Uterus (tissue), 4 donors: Measurements from ENCODE around the gene COX6A2. TPM values are rescaled to one million over a fixed set of nuclear protein-coding genes. Genes with fewer than 3 reads are reported as not detected.

Experiments
- DNase-seq, 2 donors: peaks; one replicate each; pipeline ENCODE4 v3.0.0-alpha.2; 2019 to 2020
- H3K27ac ChIP-seq, 2 donors: fragments of 200-600 bp; sonication (generic); 1 replicate in 1 of 2; 2 replicates in 1 of 2; pipeline ENCODE4 v1.5.1; 2016 to 2018
- H3K27me3 ChIP-seq, 2 donors: fragments of 200-600 bp; sonication (generic); one replicate each; pipeline ENCODE4 v1.5.1; 2018 to 2019; ENCODE audit warnings: control low read depth in 1 of 2
- H3K36me3 ChIP-seq, 2 donors: fragments of 200-600 bp; sonication (generic); one replicate each; pipeline ENCODE4 v1.5.1; 2019; ENCODE audit warnings: control low read depth in 1 of 2
- H3K4me1 ChIP-seq, 2 donors: fragments of 200-600 bp; sonication (generic); one replicate each; pipeline ENCODE4 v1.5.1; 2018 to 2019; ENCODE audit warnings: control low read depth in 1 of 2
- H3K4me3 ChIP-seq, 2 donors: fragments of 200-600 bp; sonication (generic); 1 replicate in 1 of 2; 2 replicates in 1 of 2; pipeline ENCODE4 v1.5.1; 2018 to 2019; ENCODE audit warnings: mild to moderate bottlenecking in 1 of 2
- H3K9me3 ChIP-seq, 2 donors: fragments of 200-600 bp; sonication (generic); one replicate each; pipeline ENCODE4 v1.5.1; 2019; ENCODE audit warnings: control low read depth in 1 of 2
- POLR2A ChIP-seq, 2 donors: fragments of 450-650 bp; IDR thresholded peaks; one replicate each; pipeline ENCODE4 v1.6.1; 2016; ENCODE audit warnings: antibody characterized with exemption in 2 of 2, mild to moderate bottlenecking in 1 of 2, moderate library complexity in 1 of 2
- intact Hi-C: fragments of 100-400 bp; cut with DNase I; formaldehyde crosslinking; loops from one replicate; pipeline ENCODE4 v1.15.1; 2023; ENCODE audit warnings: low total_unique reads
- total RNA-seq, 4 donors: library from RNA; depleted of rRNA in 3 of 4; stranded (reverse); fragments of >200 nt in 3 of 4; gene quantifications; one replicate each; pipeline versions ENCODE4 v1.1.0 to v1.2.4, GENCODE V29; 2014 to 2023
- TF ChIP-seq, protein P1 (sequence below), 4 experiments: fragments of 200-600 bp in 2 of 4; fragments of 450-650 bp in 2 of 4; sonication (generic) in 2 of 4; IDR thresholded peaks; one replicate each; pipeline ENCODE4 v1.5.1; 2016 to 2019; ENCODE audit warnings: antibody characterized with exemption in 4 of 4, mild to moderate bottlenecking in 2 of 4, moderate library complexity in 1 of 4
- donor health status: DM: yes; HTN: yes; CAD: no.

COX6A2 gene
- total RNA-seq, 4 donors from 2014 or later = not detected

DNA sequence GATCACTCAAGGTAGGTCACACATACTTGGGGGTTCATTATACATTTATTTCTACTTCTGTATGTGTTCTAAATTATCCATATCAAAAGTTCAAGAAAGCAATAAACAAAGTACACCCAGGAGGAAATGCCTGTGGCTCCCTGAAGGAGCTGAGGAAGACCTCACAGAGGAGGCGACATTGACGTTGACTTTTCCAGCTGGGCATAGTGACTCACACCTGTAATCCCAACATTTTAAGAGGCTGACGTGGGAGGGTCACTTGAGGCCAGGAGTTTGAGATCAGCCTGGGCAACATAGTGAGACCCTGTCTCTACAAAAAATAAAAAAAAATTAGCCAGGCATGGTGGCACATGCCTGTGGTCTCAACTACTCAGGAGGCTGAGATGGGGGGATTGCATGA is 18.7 kb downstream of the COX6A2 start:
- no peaks in the 10 kb centered on the region for H3K9me3 ChIP-seq
- intact Hi-C loops = no loop called here

DNA sequence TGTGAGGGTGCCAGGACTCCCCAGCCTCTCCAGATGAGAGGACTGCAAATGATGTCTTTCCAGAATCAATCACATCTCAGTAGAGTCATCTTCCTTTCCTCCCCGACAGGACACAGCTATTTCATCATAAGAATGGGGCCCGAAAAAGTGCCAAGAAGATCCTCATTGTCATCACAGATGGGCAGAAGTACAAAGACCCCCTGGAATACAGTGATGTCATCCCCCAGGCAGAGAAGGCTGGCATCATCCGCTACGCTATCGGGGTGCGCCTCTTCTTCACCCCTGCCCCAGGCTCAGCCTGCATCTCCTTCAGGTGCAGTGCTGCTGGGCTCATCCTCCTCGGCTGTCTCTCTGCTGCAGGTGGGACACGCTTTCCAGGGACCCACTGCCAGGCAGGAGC is 20.8 kb downstream of the COX6A2 start:
- TF ChIP-seq, protein P1, sequence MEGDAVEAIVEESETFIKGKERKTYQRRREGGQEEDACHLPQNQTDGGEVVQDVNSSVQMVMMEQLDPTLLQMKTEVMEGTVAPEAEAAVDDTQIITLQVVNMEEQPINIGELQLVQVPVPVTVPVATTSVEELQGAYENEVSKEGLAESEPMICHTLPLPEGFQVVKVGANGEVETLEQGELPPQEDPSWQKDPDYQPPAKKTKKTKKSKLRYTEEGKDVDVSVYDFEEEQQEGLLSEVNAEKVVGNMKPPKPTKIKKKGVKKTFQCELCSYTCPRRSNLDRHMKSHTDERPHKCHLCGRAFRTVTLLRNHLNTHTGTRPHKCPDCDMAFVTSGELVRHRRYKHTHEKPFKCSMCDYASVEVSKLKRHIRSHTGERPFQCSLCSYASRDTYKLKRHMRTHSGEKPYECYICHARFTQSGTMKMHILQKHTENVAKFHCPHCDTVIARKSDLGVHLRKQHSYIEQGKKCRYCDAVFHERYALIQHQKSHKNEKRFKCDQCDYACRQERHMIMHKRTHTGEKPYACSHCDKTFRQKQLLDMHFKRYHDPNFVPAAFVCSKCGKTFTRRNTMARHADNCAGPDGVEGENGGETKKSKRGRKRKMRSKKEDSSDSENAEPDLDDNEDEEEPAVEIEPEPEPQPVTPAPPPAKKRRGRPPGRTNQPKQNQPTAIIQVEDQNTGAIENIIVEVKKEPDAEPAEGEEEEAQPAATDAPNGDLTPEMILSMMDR (IDR thresholded peaks at IDR 0.05) = no peak
- no peak for TF ChIP-seq POLR2A (IDR thresholded peaks at IDR 0.05)
- DNase-seq = no peak
- Histone ChIP-seq H3K36me3 (no peaks in the 10 kb centered on the region), H3K9me3 (no peaks in the 10 kb centered on the region), H3K27ac (no peak overlapping the region), H3K27me3 (no peaks in the 10 kb centered on the region), H3K4me3 (no peak overlapping the region), H3K4me1 (no peaks in the 10 kb centered on the region)
- intact Hi-C loops = no loop called here

More for the DNA sequence above, 18.7 kb downstream of the COX6A2 start:
- Histone ChIP-seq H3K4me3 (no peak overlapping the region), H3K27ac (no peak overlapping the region), H3K4me1 (no peaks in the 10 kb centered on the region), H3K36me3 (no peaks in the 10 kb centered on the region), H3K27me3 (no peaks in the 10 kb centered on the region)
- no peak for DNase-seq
- TF ChIP-seq POLR2A (IDR thresholded peaks at IDR 0.05) = no peak
- TF ChIP-seq, protein P1 (IDR thresholded peaks at IDR 0.05) = no peak

DNA sequence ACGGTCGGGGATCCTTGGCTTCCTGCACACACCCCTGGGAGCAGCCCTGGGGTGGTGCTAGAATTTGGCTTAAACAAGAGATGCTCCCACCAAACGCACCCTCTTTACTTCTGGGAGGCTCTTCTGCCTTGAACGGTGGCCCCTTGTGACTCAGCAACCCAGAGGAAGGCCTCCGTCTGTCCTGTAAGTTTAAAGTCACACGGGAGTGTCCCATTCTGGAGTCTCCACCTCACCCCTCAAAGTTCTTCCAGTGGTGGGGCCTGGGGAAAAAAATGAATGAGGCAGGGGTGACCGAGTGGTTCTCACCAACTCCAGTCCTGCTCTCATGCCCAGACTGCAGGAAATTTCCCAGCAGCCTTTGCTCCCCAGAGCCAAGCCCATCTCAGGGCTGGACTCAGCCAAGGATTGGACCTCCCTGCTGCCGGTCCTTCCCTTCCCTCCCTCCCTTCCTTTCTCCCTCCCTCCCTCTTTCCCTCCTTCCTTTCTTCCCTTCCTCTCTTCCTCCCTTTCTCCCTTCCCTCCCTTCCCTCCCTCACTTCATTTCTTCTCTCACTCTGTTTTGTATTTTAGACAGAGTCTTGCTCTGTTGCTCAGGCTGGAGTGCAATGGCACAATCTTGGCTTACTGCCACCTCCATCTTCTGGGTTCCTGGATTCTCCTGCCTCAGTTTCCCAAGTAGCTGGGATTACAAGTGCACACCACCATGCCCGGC is 23.7 kb downstream of the COX6A2 start:
- no peaks in the 10 kb centered on the region for H3K4me1 ChIP-seq
- H3K27ac ChIP-seq = no peak overlapping the region
- no peaks in the 10 kb centered on the region for H3K9me3 ChIP-seq
- DNase-seq = no peak
- TF ChIP-seq, protein P1 (IDR thresholded peaks at IDR 0.05) = no peak
- no peak for TF ChIP-seq POLR2A (IDR thresholded peaks at IDR 0.05)
- intact Hi-C loops = no loop called here
- H3K27me3 ChIP-seq = no peaks in the 10 kb centered on the region
- H3K4me3 ChIP-seq = no peak overlapping the region
- H3K36me3 ChIP-seq = no peaks in the 10 kb centered on the region

DNA sequence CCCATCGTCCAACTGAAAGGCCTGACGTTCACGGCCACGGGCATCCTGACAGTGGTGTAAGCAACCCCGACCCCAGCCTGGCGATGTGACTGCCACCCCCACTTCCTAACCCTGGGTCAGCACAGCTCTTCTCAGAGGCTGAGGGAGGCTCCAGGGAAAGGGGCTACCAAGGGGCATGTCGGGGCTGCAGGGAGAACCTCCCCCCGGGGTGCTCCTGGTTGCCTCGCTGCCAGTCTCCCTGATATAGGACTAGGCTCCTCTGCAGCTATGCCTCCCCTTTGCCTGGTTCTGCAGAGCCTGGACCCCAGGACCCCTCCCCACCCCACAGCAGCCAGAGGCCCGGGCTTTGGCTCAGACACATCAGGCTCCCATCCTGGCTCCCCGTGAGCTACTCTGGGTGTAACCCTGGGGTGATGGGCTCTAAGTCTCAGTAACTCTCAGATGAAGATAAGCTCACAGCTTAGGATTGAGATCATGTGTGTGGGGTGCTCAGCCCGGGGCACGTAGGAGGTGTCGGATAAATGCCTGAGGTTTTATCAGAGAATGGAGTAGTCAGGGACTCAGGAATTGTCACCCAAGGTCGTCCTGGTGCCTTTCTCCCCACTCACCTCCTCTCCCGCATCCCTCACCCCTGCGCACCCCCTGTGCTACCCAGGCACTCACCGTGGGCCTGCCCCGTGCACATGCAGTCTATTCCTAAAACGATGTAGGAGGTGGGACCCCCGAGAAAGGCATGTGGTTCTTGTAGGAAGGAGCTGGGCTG is 24.4 kb downstream of the COX6A2 start:
- Histone ChIP-seq H3K9me3 (no peaks in the 10 kb centered on the region), H3K27ac (no peak overlapping the region), H3K36me3 (no peaks in the 10 kb centered on the region), H3K27me3 (no peaks in the 10 kb centered on the region), H3K4me1 (no peaks in the 10 kb centered on the region), H3K4me3 (no peak overlapping the region)
- no peak for DNase-seq
- intact Hi-C loops = no loop called here
- TF ChIP-seq POLR2A (IDR thresholded peaks at IDR 0.05) = no peak
- TF ChIP-seq, protein P1 (IDR thresholded peaks at IDR 0.05) = no peak

DNA sequence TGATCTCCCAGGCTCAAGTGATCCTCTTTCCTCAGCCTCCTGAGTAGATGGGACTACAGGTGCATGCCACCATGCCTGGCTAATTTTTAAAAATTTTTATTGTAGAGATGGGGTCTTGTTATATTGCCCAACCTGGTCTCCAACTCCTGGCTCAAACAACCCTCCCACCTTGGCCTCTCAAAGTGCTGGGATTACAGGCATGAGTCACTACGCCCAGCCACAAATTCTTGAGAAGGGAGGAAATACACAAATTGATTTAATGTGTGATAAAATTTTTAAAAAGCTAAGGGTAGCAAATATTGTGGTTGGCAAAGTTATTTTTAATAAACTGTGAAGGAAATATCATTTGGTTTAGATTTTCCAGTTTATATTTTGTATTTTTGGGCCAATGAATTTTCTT is 25.5 kb downstream of the COX6A2 start:
- no peak for DNase-seq
- Histone ChIP-seq H3K4me1 (no peaks in the 10 kb centered on the region), H3K9me3 (no peaks in the 10 kb centered on the region), H3K36me3 (no peaks in the 10 kb centered on the region), H3K27me3 (no peaks in the 10 kb centered on the region), H3K4me3 (no peak overlapping the region), H3K27ac (no peak overlapping the region)
- intact Hi-C loops = no loop called here
- TF ChIP-seq, protein P1 (IDR thresholded peaks at IDR 0.05) = no peak
- TF ChIP-seq POLR2A (IDR thresholded peaks at IDR 0.05) = no peak
